ENCODE measurements around the gene ABCC11.
A peak's percentile ranks its signal among the peaks of the same experiment; 100 is the strongest.
"Not testable (repeated sequence)": the region's sequence is repeated elsewhere in the genome, so short reads cannot be mapped to it uniquely, and the experiment has no call there.

ABCC11 gene

DNA sequence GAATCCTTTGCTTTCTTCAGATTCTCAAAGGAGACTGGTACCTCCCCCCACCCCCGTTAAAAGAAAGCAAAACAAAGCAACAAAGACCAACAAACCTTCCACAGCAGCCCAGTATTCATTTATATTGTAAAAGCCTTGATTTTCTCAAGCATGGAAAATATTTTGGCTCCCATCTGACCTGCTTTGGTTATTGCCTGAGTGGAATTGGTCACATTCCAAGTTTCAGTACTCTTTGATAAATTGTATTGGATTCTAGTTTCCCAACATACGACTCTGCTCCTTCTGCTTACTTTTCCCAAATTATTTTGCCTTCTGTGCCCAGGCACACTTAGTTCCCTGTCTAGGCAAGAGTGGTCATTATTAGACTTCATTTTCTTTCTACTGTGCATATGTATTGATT is 1.3 kb downstream of the ABCC11 start:
- DNase-seq: no peak

DNA sequence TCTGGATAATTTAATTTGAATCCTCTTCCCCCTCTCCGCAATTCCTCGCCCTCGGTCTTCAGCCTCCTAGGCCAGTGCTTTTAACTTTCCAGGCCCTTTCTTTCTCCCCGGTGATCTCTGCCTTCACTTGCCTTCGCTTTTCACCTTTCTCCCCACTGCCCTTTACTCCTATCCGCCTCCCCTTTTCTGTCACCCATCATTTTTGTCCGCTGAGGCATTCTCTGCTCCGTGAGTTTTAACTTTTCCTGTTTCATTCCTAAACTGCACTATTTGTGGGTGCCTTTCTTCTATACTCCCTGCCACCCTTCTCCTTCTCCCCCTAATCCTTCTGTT is 2.5 kb downstream of the ABCC11 start:
- no peak for DNase-seq

DNA sequence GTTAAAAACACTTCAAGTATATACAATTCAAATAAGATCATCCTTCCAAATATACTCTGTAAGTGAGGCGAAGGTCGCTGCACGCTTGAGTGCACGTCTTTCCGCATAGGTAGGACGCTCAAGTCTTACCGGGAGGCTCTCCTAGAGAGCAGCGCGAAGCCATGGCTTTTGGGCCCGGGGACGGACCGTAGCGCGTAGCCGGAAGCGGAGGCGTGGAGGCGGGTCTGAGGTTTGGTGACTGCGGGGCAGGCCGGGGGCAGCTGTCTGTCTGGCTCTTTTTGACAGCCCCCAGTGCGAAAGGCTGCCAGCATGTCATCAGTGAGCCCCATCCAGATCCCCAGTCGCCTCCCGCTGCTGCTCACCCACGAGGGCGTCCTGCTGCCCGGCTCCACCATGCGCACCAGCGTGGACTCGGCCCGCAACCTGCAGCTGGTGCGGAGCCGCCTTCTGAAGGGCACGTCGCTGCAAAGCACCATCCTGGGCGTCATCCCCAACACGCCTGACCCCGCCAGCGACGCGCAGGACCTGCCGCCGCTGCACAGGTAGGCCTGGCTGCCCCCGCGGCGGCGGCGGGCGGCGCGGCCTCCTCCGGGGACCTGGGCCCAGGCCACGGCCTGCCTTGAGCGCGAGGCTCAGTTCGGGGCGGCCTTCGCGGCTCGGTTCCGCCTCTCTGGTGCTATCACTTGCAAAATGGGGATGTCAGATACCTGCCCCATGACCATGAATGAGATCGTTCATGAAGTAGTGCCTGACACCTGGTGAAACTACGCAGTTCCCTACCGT is 3.1 kb downstream of the ABCC11 start, which contains the start of gene LONP2:
LONP2 (plus strand) TSS at position 221 of the 783 bp plus-strand sequence; CDS start at position 310, 89 bp downstream.
- DNase-seq: peak; percentile 91

DNA sequence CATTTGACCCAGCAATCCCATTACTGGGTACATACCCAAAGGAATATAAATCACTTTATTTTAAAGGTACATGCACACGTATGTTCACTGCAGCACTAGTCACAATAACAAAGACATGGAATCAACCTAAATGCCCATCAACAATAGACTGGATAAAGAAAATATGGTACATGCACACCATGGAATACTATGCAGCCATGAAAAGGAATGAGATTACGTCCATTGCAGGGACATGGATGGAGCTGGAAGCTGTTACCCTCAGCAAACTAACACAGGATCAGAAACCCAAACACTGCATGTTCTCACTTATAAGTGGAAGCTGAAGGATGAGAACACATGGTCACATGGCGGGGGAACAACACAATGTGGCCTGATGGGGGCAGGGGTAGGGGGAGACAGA is 7.2 kb downstream of the ABCC11 start:
- not testable (repeated sequence) for DNase-seq

DNA sequence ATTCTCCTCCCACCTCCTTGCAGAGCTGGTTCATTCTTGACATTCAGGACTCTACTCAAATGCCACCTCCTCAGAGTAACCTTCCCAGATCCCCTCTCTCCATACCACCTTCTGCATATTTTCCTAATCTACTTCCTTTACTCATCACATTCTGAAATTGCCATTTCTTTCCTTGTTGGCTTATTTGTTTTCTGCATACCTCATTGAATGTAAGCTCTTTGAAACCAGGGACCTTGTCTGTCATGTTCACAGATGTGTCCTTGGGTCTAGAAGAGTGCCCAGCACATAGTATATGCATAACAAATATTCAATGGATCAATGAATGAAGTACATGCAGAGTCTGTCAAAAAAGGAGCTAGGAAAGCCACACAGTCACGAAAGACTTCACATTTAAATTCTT is 11.1 kb downstream of the ABCC11 start:
- no peak for DNase-seq

DNA sequence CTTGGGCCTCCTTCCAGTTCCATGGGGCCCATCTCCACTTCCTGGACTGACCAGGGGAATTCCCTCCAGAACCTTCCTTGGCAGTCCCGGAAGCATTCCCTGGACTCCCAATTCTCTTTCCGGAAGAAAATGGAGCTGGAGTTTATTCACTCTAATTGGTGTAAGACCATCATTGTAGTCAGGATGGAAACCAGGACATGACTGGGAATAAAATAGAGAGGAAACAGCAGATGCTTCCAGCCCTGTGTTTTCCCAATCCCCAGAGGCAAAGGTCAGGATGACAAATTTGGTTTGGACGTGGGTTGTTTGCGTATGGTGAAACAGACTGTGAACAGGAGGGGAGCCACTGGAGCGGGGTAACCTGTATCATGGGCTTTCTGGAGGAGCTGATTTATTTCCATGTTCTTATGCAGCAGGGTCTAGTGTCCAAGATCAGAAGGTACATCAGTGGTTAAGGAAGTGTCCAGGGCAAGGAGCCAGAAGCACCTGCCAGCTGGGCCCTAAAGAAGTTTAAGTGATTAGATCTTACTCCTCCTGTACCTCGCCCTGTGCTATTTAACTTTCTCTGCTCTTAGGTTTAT is 11.7 kb downstream of the ABCC11 start:
- no peak for DNase-seq

DNA sequence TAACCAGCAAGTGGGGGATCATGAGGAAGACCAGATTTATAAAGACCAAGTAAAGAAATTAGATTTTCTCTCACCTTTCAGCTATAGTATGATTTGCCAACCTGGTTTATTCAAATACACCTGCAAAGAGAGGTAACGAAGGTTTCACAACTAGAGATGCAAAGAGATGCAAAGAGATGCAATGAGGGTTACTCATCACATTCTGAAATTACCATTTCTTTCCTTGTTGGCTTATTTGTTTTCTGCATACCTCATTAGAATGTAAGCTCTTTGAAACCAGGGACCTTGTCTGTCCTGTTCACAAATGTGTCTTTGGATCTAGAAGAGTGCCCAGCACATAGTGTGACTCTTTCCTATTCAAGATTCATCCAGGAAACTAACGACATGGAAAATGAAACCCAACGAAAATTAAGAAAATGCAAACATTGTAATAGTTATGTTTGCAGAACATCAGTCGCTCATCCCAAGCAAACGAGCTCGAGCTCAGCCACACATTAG is 12.2 kb downstream of the ABCC11 start:
- no peak for DNase-seq

DNA sequence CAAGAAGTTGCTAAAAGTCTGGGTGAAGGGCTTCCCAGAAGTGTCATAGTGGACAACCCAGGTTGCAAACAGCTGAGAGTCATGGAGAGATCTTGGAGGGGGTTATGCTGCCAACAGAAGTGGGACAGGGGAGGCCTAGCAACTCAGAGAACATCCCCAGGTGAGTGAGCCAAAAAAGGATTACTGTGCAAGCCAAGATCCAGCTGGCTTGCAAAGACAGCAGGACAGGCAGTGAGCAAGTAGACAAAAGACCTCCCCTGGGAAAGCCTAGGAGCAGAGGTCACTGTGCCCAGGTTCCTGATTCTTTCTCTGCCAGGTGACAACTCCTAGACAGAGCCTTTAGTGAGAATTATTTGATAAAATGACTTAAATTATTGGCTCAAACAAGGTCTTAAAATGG is 12.7 kb downstream of the ABCC11 start:
- no peak for DNase-seq

DNA sequence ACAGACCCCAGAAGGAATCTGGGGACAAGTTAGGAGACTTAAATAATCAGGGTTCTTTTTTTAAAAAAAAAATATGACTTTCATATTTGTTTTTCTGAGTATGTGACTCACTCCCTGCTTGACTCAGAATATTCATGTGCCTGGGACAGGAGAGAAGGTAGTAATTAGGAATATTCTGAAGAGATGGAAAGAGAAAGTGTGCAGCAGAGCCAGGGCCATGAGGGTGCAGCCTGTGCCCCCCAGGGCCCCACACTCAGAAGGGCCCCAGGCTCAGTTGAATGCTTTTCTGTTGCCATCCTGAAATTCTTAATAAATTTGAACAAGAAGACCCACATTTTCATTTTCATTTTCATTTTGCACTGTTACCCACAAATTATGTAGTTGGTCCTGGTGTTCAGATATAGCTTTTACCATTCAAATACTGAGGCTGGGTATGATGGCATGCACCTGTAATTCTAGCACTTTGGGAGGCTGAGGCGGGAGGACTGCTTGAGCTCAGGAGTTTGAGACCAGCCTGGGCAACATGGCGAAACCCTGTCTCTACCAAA is 14.8 kb downstream of the ABCC11 start:
- DNase-seq: peak; percentile 2

DNA sequence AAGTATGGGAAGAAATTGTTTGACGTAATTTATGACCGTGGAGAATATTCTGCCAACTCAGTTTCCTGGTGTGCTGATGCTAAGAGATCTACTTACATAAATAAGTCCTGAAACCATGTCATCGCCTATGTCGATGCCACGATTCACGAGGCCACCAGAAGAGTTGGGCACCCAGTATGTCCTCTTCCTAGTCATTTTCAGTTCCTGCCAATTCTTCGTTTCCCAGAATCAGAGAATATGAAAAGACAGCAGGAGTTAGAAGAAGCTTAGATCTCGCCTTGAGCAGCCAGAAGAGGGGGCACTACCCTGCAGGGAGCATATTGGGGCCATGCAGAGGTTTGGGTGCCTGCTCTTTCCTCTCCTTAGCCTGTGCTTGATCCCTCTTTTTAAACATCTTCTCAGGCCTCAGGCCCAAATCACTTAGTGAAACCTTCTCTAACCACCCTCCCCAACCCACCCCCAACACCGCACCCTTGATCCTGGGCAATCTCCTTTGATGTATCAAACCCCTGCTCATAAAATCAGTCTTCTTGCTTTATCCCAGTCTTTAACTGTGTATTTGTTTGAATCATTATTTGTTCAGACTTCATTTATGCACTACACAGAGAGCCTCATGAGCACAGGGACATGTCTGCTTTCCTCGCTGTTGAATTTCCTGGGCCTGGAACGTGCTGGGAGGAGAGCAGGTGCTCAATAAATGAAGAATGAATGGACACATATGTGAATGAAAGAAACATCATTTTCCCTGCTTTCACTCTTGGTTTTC is 15.4 kb downstream of the ABCC11 start:
- DNase-seq: peak; percentile 64

DNA sequence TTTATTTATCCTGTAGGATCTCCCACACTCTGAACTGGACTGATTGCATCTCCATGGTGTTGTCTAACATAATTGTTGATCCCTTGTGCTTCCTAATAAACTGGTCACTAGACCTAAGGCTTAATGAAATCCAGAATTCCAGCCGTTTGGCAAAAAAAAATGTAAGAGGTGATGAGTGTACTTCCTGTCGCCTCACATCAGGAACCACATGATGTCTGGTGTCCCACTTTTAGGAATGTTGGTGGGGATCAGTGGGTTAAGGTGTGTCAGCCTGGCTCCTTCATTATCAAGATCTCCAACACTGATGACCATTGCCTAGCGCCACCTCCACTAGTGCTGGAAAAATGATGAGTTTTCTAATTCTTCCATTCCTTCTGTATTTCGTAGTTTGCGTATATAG is 21.9 kb downstream of the ABCC11 start:
- DNase-seq: no peak

DNA sequence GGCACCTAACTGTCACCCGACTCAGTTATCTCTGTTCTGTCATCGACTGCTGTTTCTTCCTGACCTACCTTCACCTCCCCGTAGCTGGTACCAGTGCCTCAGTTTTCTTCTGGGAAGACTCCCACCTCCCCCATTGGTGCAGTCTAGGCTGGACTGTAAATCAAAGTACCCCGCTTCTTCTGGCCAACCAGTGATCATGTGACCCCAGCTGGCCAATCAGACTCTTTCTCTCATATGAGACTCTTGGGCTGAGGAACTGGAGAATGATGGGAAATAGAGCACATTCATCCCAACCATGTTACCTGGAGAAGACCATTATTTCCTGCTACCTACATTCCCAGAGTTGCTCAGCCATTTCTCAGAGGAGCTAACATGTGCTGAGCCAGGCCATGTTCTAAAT is 23.8 kb downstream of the ABCC11 start:
- no peak for DNase-seq

DNA sequence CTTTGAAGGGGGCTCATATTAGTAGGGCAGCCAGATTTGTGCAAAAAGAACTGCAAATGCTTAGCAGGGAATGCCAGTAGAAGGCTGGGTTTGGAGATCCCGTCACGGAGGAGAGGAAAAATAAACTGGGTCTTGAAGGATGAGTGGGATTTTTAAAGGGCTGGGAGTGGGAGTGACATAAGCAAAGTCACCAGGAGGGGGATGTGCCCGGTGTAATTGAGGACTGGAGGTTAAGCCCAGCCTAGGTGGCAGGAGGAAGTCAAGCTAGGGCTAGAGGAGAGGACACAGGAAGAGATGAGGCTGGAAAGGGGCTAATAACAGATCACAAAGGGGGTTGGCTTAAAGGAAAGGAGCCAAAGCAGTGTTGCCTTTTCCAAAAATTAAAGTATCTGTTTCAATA is 26.4 kb downstream of the ABCC11 start:
- DNase-seq: no peak

DNA sequence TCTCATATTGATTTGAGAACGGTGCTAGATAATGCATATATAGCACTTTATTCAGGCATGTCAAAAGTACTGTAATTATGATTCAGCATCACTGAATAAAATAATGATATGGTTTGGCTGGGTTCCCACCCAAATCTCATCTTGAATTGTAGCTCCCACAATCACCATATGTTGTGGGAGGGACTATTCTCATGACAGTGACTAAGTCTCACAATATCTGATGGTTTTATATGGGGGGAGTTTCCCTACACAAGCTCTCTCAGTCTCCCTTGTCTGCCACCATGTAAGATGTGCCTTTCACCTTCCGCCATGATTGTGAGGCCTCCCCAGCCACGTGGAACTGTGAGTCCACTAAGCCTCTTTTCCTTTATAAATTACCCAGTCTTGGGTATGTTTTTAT is 28.9 kb downstream of the ABCC11 start:
- no peak for DNase-seq

DNA sequence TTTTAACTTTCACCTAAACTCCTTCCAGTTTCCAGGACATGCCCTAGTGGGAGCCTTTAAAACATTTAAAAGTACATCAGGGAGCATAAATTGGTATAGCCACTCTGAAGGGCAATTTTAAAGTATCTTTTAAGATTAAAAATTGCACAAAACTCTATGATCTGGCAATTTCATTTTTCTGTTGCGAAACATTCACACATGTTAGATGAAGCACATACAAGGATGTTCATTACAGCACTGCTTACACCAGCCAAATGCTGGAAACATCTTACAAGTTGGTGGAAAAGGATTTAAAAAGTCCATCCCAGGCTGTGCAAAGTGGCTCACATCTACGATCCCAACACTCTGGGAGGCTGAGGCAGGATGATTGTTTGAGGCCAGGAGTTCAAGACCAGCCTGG is 29.6 kb downstream of the ABCC11 start:
- DNase-seq: no peak

DNA sequence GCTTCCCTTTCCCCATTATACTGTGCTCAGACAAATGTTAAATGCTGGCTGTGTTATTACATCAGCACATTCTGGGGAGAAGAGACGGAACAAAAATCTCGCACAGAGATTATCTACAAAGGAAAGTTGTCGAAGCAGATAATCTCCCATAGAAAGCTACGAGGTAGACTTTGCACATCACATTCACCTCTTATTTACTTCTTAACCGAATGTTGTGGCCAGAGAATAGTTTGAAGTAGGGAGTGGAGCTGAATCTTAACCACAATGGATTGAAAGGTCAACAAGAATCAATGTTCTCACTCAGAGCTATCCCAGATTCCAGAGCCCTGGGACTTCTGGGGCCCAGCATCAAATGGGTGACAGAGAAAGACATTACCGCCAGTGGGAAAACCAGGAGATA is 31.6 kb downstream of the ABCC11 start:
- no peak for DNase-seq

DNA sequence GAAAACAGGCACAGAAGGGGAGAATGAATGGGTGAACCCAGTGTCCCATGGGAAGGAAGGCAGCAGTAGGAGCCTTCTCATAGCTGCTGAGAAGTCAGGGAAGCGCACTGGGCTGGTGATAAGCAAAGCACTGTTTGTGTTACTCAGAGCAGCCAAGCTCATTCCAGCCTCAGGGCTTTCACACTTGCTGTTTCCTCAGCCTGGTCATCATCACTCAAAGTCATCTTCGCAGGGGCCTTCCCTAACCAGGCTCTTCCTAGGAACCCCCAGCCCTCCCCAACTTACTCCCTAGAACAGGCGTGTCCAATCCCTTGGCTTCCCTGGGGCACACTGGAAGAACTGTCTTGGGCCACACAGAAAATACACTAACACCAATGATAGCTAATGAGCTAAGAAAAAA is 35.3 kb downstream of the ABCC11 start:
- DNase-seq: no peak

DNA sequence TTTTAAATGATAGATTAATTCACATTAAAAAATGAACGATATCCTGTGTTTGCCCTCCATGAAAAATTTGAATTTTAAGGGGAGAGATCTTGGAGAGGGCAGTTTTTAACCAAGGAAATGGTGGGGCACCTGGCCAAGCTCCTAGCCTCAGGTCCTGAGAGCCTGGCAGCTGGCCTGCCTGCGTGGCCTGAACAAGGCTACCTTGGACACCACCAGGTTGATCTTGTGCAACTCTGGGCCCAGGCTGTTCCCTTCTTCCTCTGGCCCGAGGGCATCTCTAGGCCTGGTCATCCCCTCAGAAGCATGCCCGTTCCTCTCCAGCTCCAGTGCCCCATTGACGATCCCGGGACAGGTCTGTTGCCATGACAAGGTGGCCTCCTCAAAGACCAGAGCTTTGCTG is 36.6 kb downstream of the ABCC11 start:
- no peak for DNase-seq

DNA sequence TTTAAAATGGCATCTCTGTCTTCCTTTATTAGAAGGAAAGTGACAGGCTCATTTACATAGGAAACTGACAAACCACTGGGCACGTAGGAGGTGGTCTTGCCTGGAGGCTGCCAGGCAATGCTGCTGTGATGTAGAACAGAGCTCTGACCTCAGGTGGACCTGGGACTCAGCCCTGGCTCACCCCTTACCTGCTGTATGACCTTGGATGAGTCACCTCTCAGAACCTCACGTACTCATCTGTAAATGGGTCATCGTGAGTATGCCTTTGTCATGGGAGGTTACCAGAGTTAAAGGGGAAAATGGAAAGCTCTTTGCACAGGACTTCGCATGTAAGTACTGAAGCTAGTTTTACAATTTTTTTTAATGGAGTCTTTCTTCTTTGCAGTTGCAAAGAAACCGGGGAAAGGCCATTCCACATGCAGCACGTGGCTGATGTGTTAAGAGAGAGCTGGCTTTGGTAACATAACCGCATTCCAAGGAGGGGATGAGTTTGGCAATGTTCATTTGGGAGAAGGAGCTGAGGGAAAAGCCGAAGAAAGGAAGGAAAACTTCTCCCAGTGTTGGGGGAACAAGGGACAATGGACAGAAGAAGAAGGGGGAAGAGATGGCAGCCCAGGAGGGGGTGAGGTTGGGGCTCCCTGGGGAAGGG is 40.6 kb downstream of the ABCC11 start:
- DNase-seq: no peak

DNA sequence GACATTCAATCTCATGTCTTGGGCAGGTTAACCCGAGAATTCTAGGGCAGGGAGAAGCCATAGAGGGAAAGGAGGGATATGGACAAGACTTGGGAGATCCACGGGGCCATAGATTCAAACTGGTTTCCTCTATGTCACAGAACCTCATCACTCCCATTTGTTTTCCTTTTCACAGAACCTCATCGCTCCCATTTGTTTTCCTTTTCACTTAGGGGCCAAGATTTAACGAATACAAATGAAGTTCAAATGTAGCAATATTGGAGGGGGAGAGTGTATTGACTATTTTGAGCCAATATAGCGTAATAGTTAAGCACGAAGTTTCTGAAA is 42.6 kb downstream of the ABCC11 start:
- no peak for DNase-seq

DNA sequence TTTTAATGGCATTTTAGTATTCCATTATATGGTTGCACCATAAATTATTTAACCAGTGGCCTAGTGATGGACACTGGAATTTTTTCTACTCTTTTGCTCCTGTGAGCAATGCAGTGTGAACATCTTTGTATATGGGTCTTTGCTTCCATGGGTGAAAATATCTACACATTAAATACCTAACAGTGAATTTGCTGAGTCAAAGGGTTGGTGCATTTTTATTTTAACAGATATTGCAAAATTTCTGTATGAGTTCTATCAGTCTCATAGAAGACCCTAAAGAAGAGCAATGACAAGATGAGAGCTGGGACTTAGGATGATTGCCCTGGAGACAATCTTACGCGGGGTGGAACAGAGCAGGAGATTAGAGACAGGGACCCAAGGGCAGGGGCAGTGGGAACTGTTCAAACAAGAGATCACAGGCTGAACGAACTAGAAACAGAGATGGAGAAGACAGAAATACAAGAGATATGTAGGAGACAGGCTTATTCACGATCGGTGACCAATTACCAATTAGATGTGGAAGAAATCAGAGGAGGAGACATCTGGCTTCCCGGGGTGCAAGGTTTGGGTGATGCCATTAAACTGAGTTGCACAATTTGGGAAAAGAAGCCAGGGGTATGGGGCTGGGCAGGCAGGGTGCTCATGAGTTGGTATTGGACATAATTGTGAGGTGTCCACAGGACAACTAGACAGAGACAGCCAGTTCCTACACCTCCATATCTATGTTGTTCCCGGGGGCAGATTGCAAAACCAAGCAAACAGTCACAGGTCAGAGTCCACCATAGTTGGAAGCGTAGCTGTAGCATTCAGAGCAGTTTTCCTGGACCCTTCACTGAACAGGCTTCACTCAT is 43.1 kb downstream of the ABCC11 start:
- no peak for DNase-seq

DNA sequence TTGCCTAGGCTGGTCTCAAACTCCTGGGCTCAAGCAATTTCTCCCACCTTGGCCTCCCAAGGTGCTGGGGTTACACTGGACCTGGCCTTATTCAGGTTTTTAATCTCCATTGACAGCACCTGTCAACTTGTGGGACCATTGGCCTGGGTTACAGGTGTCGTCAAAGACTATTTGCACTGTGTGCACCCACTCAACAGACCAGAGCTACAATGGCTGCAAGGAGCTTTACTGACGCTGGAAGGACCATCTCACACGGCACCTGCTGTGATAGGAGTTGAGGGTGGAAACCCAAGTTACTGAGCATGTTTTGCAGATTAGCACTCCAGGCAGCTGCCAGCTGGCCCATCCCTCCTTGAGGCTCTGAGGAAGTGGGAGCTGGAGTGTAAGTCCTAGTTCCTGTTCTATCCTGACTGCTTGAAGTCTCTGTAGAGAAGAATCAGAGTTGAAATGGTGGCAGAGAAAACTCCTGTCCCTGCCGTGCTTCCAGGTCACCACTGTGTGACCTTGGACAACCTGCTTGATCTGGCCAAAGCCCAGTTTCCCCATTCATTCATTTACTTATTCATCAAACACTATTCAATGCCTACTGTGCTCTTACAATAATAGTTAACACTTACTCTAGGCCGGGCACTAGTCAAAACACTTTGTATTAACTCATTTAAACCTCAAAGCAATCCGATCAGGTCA is 45.7 kb downstream of the ABCC11 start:
- peak; percentile 29 for DNase-seq
